Measurements from ENCODE around the gene PDCL3. TPM values are rescaled to one million over a fixed set of nuclear protein-coding genes. Genes with fewer than 3 reads are reported as not detected.

The PDCL3 gene
- total and polyA plus RNA-seq, 2 donors from 2014 or later, result 20.1 to 29.8 TPM

DNA sequence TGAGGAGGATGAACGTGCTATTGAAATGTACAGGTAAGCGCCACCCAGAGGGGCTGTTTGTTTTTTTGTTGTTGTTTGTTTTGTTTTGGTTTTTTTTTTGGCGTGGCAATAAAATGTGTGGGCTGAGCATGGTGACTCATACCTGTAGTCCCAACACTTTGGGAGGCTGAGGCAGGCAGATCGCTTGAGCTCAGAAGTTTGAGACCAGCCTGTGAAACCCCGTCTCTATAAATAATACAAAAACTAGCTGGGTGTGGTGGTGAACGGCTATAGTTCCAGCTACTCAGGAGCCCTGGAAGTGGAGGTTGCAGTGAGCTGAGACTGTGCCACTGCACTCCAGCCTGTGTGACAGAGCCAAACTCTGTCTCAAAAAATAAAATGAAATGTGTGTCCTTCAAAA, 6.2 kb downstream of the PDCL3 start:
- DNase-seq (no peak), FAIRE-seq (no peak)
- intact Hi-C loops (cut with DNase I), result no loop called here
- TF ChIP-seq, protein P1, sequence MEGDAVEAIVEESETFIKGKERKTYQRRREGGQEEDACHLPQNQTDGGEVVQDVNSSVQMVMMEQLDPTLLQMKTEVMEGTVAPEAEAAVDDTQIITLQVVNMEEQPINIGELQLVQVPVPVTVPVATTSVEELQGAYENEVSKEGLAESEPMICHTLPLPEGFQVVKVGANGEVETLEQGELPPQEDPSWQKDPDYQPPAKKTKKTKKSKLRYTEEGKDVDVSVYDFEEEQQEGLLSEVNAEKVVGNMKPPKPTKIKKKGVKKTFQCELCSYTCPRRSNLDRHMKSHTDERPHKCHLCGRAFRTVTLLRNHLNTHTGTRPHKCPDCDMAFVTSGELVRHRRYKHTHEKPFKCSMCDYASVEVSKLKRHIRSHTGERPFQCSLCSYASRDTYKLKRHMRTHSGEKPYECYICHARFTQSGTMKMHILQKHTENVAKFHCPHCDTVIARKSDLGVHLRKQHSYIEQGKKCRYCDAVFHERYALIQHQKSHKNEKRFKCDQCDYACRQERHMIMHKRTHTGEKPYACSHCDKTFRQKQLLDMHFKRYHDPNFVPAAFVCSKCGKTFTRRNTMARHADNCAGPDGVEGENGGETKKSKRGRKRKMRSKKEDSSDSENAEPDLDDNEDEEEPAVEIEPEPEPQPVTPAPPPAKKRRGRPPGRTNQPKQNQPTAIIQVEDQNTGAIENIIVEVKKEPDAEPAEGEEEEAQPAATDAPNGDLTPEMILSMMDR (IDR thresholded peaks at IDR 0.05; ENCODE audit: borderline replicate concordance, extremely low read depth, insufficient read depth), result no peak
- Histone ChIP-seq H3K9ac (ENCODE audit: low read length in 3 of 3) (no peak overlapping the region), H3K9me3 (ENCODE audit: control insufficient read depth in 2 of 3, insufficient read depth in 1 of 3, low read length in 3 of 3) (no peaks in the 10 kb centered on the region), H3K36me3 (ENCODE audit: control insufficient read depth in 2 of 3, insufficient read depth in 3 of 3, low read length in 3 of 3) (peaks cover 0 to 7% (median 3%) of the 10 kb centered on the region in 3 donors), H3K27me3 (ENCODE audit: control insufficient read depth, insufficient read depth, low read length) (no peaks in the 10 kb centered on the region), H3K27ac (ENCODE audit: low read depth in 2 of 2, low read length in 2 of 2) (no peak overlapping the region), H3K4me3 (ENCODE audit: low read length in 3 of 3) (no peak overlapping the region), H3K4me1 (ENCODE audit: control insufficient read depth in 2 of 3, insufficient read depth in 2 of 3, low read depth in 1 of 3, low read length in 3 of 3) (peaks cover 0 to under 1% (median 0%) of the 10 kb centered on the region in 3 donors)

DNA sequence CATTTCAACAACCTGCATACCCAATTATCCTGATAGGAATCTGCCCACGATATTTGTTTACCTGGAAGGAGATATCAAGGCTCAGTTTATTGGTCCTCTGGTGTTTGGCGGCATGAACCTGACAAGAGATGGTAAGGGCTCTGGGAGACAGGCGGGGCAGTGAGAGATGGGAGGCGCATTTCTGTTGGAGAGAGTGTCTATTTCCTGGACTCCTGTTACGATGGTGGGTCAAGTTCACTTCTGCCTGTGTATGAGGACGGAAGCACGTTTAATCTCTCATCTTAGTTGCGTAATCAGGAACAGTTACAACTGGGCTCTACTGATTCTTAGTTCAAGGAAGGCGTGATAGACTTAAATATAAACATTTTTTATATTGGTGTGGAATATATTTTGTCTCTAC, 8.9 kb downstream of the PDCL3 start:
- FAIRE-seq (no peak), DNase-seq (no peak)
- TF ChIP-seq, protein P1 (IDR thresholded peaks at IDR 0.05; ENCODE audit: borderline replicate concordance, extremely low read depth, insufficient read depth), result no peak
- peaks cover 0 to 13% (median 1%) of the 10 kb centered on the region in 3 donors for H3K36me3 ChIP-seq (ENCODE audit: control insufficient read depth in 2 of 3, insufficient read depth in 3 of 3, low read length in 3 of 3)
- H3K27ac ChIP-seq (ENCODE audit: low read depth in 2 of 2, low read length in 2 of 2), result no peak overlapping the region
- H3K9ac ChIP-seq (ENCODE audit: low read length in 3 of 3), result no peak overlapping the region
- H3K9me3 ChIP-seq (ENCODE audit: control insufficient read depth in 2 of 3, insufficient read depth in 1 of 3, low read length in 3 of 3), result no peaks in the 10 kb centered on the region
- H3K27me3 ChIP-seq (ENCODE audit: control insufficient read depth, insufficient read depth, low read length), result no peaks in the 10 kb centered on the region
- intact Hi-C loops (cut with DNase I), result no loop called here
- no peaks in the 10 kb centered on the region for H3K4me1 ChIP-seq (ENCODE audit: control insufficient read depth in 2 of 3, insufficient read depth in 2 of 3, low read depth in 1 of 3, low read length in 3 of 3)
- H3K4me3 ChIP-seq (ENCODE audit: low read length in 3 of 3), result no peak overlapping the region

DNA sequence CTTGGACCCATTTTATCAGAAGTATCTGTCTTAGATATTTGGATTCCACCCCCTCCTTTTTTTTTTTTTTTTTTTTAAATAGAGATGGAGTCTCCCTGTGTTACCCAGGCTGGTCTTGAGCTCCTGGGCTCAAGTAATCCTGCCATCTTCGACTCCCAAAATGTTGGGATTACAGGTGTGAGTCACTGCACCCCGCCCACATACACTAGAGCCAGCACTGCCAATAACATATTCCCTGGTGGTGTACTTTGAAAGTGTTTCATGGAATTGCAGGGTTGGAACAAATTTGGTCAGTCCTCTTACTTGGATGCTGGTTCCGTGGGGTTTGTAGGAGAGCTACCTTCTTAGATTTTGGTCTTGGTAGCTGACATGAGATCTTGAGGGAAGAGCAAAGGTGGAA, 15.0 kb downstream of the PDCL3 start:
- Histone ChIP-seq H3K4me1 (ENCODE audit: control insufficient read depth in 2 of 3, insufficient read depth in 2 of 3, low read depth in 1 of 3, low read length in 3 of 3) (no peaks in the 10 kb centered on the region), H3K27me3 (ENCODE audit: control insufficient read depth, insufficient read depth, low read length) (no peaks in the 10 kb centered on the region), H3K27ac (ENCODE audit: low read depth in 2 of 2, low read length in 2 of 2) (no peak overlapping the region), H3K9ac (ENCODE audit: low read length in 3 of 3) (no peak overlapping the region), H3K36me3 (ENCODE audit: control insufficient read depth in 2 of 3, insufficient read depth in 3 of 3, low read length in 3 of 3) (peaks cover 0 to 5% (median 0%) of the 10 kb centered on the region in 3 donors), H3K9me3 (ENCODE audit: control insufficient read depth in 2 of 3, insufficient read depth in 1 of 3, low read length in 3 of 3) (no peaks in the 10 kb centered on the region), H3K4me3 (ENCODE audit: low read length in 3 of 3) (no peak overlapping the region)
- FAIRE-seq (no peak), DNase-seq (no peak)
- intact Hi-C loops (cut with DNase I), result no loop called here
- TF ChIP-seq, protein P1 (IDR thresholded peaks at IDR 0.05; ENCODE audit: borderline replicate concordance, extremely low read depth, insufficient read depth), result no peak
